ENCODE measurements around the gene ERC2.

Gene ERC2

GRCh38 chr3:55923626-55924025 is 544.6 kb downstream of the ERC2 start:
- DNase-seq (ENCODE audit: low read depth): no peak

- DNase-seq (ENCODE audit: low read depth): no peak
Observed at GRCh38 chr3:55923207-55923606, 545.1 kb downstream of the ERC2 start.

DNA sequence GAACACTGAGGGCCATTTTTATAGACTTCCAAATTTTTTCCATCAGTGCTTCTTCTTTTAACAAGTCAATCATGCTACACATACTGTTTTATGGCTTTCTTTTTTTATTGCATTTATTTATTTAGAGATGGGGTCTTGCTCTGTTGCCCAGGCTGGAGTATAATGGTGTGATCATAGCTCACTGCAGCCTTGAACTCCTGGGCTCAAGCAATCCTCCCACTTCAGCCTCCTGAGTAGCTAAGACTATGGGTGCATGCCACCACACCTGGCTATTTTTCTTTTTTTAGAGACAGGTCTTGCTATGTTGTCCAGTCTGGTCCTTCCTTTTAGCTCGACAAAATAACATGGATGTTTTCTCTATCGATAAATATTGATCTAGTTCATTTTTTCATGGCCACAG is 555.4 kb downstream of the ERC2 start:
- DNase-seq (ENCODE audit: low read depth): no peak

DNA sequence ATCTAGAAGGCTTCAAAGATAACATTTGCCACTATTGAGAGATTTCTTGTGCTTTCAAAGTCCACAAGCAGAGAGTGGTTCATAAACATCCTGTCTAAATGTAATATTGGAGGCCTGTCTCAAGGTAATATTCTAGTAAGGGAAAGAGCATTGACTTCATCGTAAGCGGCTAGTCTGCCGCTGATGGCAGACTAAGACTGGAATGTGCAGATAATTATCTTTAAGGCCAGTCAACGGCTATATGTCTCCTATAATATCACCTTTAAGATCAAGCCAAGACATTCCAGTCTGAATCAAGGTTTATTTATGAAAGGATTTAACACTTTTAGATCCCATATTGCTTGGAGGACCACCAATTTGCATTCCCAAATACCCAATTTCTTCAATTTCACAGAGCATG is 557.0 kb downstream of the ERC2 start:
- DNase-seq (ENCODE audit: low read depth): no peak

DNA sequence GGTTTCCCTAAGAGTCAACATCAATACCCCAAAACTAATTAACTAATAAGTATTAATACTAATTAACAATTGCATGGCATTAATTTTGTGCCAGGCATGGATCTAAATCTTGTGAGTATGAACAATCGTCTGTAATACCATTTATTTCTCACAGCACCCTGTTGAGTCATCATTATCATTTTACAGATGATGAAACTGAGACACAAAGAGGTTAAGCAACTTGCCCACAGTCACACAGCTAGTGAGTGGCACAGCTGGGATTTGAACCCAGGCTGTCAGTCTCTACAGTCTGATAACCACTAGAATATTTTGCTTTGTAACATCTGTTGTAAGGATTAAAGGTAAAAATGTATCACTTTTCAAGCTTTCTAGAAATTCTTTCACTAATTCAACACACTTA is 557.7 kb downstream of the ERC2 start:
- no peak for DNase-seq (ENCODE audit: low read depth)

- no peak for DNase-seq (ENCODE audit: low read depth)
Observed at GRCh38 chr3:55909373-55909772, 558.9 kb downstream of the ERC2 start.

- DNase-seq (ENCODE audit: low read depth): no peak
Observed at GRCh38 chr3:55907616-55908015, 560.7 kb downstream of the ERC2 start.

DNA sequence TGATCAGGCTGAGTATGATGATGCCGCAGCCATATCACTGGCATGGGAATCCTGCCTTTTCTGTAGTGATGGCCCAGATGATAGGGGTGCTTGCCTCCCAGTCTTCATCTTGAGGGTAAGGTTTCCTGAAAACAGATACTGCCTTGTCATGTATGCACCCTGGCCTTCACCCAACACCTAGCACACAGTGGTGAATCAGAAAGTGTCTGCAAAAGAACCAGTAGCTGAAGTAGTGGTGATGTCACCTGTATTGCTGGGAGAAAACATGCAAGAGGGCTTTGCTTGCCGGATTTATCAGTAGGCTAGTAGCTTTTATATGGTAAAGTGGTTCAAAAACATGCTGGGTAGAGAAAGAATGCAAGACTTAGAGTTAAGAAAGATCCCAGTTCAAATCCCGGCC is 561.4 kb downstream of the ERC2 start:
- DNase-seq (ENCODE audit: low read depth): no peak

DNA sequence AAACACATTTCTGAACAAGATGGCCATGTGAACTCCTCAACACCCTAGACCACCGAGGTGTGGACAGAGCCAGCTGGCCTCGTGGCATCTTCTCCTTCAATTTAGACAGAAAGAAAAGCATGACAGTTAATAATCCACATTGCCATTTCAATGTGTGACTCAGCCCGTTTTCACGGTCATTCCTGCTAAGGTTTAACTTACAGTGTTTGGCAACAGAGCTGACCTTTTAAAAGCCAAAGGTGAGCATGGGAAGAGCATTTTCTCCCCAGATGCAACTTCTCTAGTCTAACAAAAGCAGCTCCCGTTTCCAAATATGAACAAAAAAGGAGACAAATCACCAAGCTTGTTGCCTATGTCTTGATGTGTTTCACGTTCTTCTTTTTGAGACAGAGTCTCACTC is 563.6 kb downstream of the ERC2 start:
- DNase-seq (ENCODE audit: low read depth): no peak

DNA sequence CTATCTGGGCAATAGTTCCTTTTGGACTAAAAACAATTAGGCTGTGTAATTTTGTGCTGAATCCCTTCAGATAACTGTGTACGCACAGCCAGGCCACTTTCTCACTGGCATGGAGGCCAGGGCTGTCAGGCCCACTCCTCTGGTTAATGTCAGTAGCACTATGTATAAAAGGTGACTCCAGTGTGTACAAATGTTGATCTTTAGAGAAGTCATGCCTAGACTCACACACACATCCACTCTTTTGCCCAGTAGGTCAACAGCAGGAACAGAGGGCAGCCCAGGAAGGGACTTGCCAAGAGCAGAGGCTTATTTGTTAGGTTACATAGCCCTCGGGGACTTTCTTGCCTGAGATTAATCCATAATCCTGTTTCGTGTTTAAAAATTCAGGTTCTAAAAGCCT is 564.6 kb downstream of the ERC2 start:
- DNase-seq (ENCODE audit: low read depth): no peak

- DNase-seq (ENCODE audit: low read depth): no peak
Observed at GRCh38 chr3:55902221-55902900, 565.9 kb downstream of the ERC2 start.

GRCh38 chr3:55899887-55900286 is 568.4 kb downstream of the ERC2 start:
- DNase-seq (ENCODE audit: low read depth): no peak

- DNase-seq (ENCODE audit: low read depth): no peak
Observed at GRCh38 chr3:55897573-55898224, 570.6 kb downstream of the ERC2 start.

- no peak for DNase-seq (ENCODE audit: low read depth)
Observed at GRCh38 chr3:55895897-55896566, 572.2 kb downstream of the ERC2 start.

DNA sequence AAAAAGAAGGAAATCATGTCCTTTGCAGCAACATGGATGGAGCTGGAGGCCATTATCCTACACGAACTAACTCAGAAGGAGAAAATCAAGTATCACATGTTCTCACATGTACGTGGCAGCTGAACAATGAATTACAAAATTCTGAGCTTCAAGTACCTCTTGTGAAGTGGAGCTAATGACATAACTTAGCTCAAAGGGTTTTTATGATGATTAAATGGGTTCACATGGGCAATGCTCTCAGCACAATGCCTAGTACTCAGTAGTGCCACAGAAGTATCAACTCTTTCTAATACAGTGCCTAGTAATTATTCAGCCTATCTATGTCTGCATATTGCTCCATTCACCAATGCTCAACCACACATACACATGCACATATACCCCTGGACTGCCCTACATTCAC is 573.7 kb downstream of the ERC2 start:
- no peak for DNase-seq (ENCODE audit: low read depth)

GRCh38 chr3:55893045-55893664 is 575.1 kb downstream of the ERC2 start:
- no peak for DNase-seq (ENCODE audit: low read depth)

DNA sequence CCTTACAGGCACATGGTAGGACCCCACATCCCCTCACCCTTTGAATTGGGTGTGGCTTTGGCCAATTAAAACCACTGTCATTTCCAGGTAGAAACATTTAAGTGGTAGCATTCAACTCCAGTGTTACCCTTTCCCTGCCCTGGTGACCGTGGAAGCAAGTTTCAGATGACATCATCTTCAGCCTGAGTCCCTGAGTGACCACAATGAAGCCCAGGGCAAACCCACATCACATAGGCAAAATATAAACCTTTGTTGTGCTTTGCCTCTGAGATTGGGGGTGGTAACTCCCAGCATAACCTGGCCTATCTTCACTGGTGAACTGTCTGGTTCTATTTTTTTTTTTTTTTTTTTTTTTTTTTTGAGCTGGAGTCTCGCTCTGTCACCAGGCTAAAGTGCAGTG is 577.2 kb downstream of the ERC2 start:
- DNase-seq (ENCODE audit: low read depth): no peak

DNA sequence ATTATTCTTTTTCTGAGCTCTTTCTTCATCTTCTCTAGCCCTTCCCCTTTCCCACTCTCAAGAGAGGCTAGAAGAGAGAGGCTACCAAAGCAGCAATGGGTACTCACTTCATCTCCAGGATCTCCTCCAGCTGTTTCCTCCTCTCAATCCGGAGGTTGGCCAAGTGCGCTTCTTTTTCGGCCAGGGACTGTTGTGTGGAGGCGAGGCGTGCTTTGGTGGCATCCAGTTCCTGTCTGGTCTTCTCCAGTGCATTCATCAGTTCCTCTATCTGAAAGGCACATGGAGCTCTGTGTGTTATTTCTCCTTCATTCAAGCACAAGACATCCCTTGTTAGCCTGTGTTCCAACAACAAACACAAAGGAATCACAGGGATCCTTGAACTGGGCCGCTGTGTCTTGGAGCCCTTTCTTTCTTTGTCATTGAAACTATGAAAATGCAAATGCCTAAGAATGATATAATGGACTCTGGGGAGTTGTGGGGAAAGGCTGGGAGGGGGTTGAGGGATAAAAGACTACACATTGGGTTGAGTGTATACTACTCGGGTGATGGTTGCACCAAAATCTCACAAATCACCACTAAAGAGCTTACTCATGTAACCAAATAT is 579.9 kb downstream of the ERC2 start:
- no peak for DNase-seq (ENCODE audit: low read depth)

GRCh38 chr3:55885721-55886120 is 582.5 kb downstream of the ERC2 start:
- DNase-seq (ENCODE audit: low read depth): no peak

- no peak for DNase-seq (ENCODE audit: low read depth)
Observed at GRCh38 chr3:55884491-55885285, 583.6 kb downstream of the ERC2 start.

GRCh38 chr3:55884066-55884465 is 584.2 kb downstream of the ERC2 start:
- DNase-seq (ENCODE audit: low read depth): no peak

- no peak for DNase-seq (ENCODE audit: low read depth)
Observed at GRCh38 chr3:55882006-55882405, 586.3 kb downstream of the ERC2 start.
